DMS 273 (cell line): ENCODE results near the gene GRID2.
"Not testable (repeated sequence)": the region's sequence is repeated elsewhere in the genome, so short reads cannot be mapped to it uniquely, and the experiment has no call there.

ENCODE experiments used
- DNase-seq: peaks from one replicate; lab custom pipeline; 2025; ENCODE audit not compliant: unreplicated experiment; lab: John Stamatoyannopoulos, UW

GRID2 gene

GRCh38 chr4:93646233-93646930 is 1342.6 kb downstream of the GRID2 start:
- no peak for DNase-seq

GRCh38 chr4:93648258-93648657 is 1344.5 kb downstream of the GRID2 start:
- no peak for DNase-seq

GRCh38 chr4:93649828-93650227 is 1346.1 kb downstream of the GRID2 start:
- DNase-seq: no peak

GRCh38 chr4:93654211-93654610 is 1350.4 kb downstream of the GRID2 start:
- DNase-seq: no peak

- DNase-seq: no peak
Observed at GRCh38 chr4:93657527-93657926, 1353.8 kb downstream of the GRID2 start.

- no peak for DNase-seq
Observed at GRCh38 chr4:93658443-93658842, 1354.7 kb downstream of the GRID2 start.

GRCh38 chr4:93659629-93660028 is 1355.9 kb downstream of the GRID2 start:
- no peak for DNase-seq

GRCh38 chr4:93660036-93660435 is 1356.3 kb downstream of the GRID2 start:
- no peak for DNase-seq

- no peak for DNase-seq
Observed at GRCh38 chr4:93670434-93670833, 1366.7 kb downstream of the GRID2 start.

- no peak for DNase-seq
Observed at GRCh38 chr4:93671093-93671492, 1367.3 kb downstream of the GRID2 start.

GRCh38 chr4:93676937-93677336 is 1373.2 kb downstream of the GRID2 start:
- not testable (repeated sequence) for DNase-seq

GRCh38 chr4:93684571-93684970 is 1380.8 kb downstream of the GRID2 start:
- DNase-seq: no peak

- no peak for DNase-seq
Observed at GRCh38 chr4:93687304-93687703, 1383.5 kb downstream of the GRID2 start.

- no peak for DNase-seq
Observed at GRCh38 chr4:93688978-93689377, 1385.2 kb downstream of the GRID2 start.

GRCh38 chr4:93693141-93693540 is 1389.4 kb downstream of the GRID2 start:
- DNase-seq: no peak

- DNase-seq: no peak
Observed at GRCh38 chr4:93698686-93699085, 1394.9 kb downstream of the GRID2 start.

- DNase-seq: no peak
Observed at GRCh38 chr4:93700571-93700970, 1396.8 kb downstream of the GRID2 start.

- peak; percentile 55 for DNase-seq
Observed at GRCh38 chr4:93710101-93710846, 1406.5 kb downstream of the GRID2 start.

GRCh38 chr4:93710847-93711430 is 1407.2 kb downstream of the GRID2 start:
- DNase-seq: no peak

- no peak for DNase-seq
Observed at GRCh38 chr4:93718233-93718632, 1414.5 kb downstream of the GRID2 start.

- DNase-seq: no peak
Observed at GRCh38 chr4:93719552-93719951, 1415.8 kb downstream of the GRID2 start.

- DNase-seq: no peak
Observed at GRCh38 chr4:93722446-93722845, 1418.7 kb downstream of the GRID2 start.
